ENCODE data around the gene RHBDF2. TPM values are rescaled to one million over a fixed set of nuclear protein-coding genes. Genes with fewer than 3 reads are reported as not detected.
A peak's percentile ranks its signal among the peaks of the same experiment; 100 is the strongest.

RHBDF2 gene
- total RNA-seq, 1 experiment from 2014 or later = 19.7 TPM

GRCh38 chr17:76493505-76494167, 7.6 kb downstream of the RHBDF2 start:
- no peak overlapping the region for H3T11ph ChIP-seq (ENCODE audit: low read length)
- H2BK20ac ChIP-seq (ENCODE audit: low read depth, low read length, poor library complexity, severe bottlenecking) = no peak overlapping the region
- no peaks in the 10 kb centered on the region for H3K79me1 ChIP-seq (ENCODE audit: insufficient read depth, low read depth, low read length, poor library complexity, severe bottlenecking)
- H3K9ac ChIP-seq (ENCODE audit: extremely low read depth, insufficient read length, low read length) = no peak overlapping the region
- no peaks in the 10 kb centered on the region for H3K27me3 ChIP-seq (ENCODE audit: insufficient read depth, low read length)
- no peak overlapping the region for H4K5ac ChIP-seq (ENCODE audit: insufficient read length, low read depth, low read length)
- no peaks in the 10 kb centered on the region for H3K23me2 ChIP-seq (ENCODE audit: insufficient read length, low read depth, low read length, poor library complexity, severe bottlenecking)
- H3K4me2 ChIP-seq (ENCODE audit: insufficient read depth, insufficient read length, low read length) = no peak overlapping the region
- no peak overlapping the region for H2AFZ ChIP-seq (ENCODE audit: low read length)
- H3K18ac ChIP-seq (ENCODE audit: insufficient read length, low read depth, low read length) = no peak overlapping the region
- H3K79me2 ChIP-seq (ENCODE audit: insufficient read depth, low read length) = no peaks in the 10 kb centered on the region
- H3K23ac ChIP-seq (ENCODE audit: insufficient read length, low read depth, low read length) = no peak overlapping the region
- Mint-ChIP-seq H3K27ac (peak overlapping the region in 1 of 3 experiments; percentile 89; a peak in 2 of 7 replicates), H3K9me3 (no peaks in the 10 kb centered on the region; a peak in 1 of 5 replicates), H3K27me3 (ENCODE audit: low read depth) (no peaks in the 10 kb centered on the region; the same call in 1 of the 2 replicates), H3K36me3 (ENCODE audit: insufficient read depth in 1 of 3, low read depth in 3 of 3) (no peaks in the 10 kb centered on the region; a peak in 2 of 7 replicates), H3K4me3 (no peak overlapping the region), H3K4me1 (peaks cover 29 to 43% of the 10 kb centered on the region in 2 experiments)
- WGBS (ENCODE audit: extremely low coverage, insufficient read length, low lambda C conversion rate) = no CpG with 5 or more reads among the region's 21 CpGs
- H3K27ac ChIP-seq (ENCODE audit: insufficient read length, low read depth, low read length) = no peak overlapping the region
- no peak for TF ChIP-seq CTCF (conservative IDR thresholded peaks at IDR 0.05)
- H3K4ac ChIP-seq (ENCODE audit: low read depth, low read length) = no peak overlapping the region
- no peak for DNase-seq
- no peaks in the 10 kb centered on the region for H3K9me3 ChIP-seq (ENCODE audit: control insufficient read depth, low read depth, low read length)
- H3K4me1 ChIP-seq (ENCODE audit: insufficient read depth, low read length) = no peaks in the 10 kb centered on the region; the same call in 1 of the 2 replicates
- H4K91ac ChIP-seq (ENCODE audit: insufficient read length, low read depth, low read length) = no peak overlapping the region
- no peak overlapping the region for H2BK5ac ChIP-seq (ENCODE audit: insufficient read length, low read length)
- no peak overlapping the region for H2BK12ac ChIP-seq (ENCODE audit: insufficient read length, low read depth, low read length)
- H4K20me1 ChIP-seq (ENCODE audit: control insufficient read depth, insufficient read depth, insufficient read length) = no peaks in the 10 kb centered on the region
- no peak overlapping the region for H2BK120ac ChIP-seq (ENCODE audit: low read depth, low read length, poor library complexity, severe bottlenecking)
- H3K56ac ChIP-seq (ENCODE audit: insufficient read length, low read depth, low read length) = no peak overlapping the region
- peak overlapping the region; percentile 36; the same call in 1 of the 2 replicates for H3K14ac ChIP-seq (ENCODE audit: insufficient read depth, low read length)
- H2AK5ac ChIP-seq (ENCODE audit: insufficient read length, low read length) = no peak overlapping the region
- no peak overlapping the region for H2BK15ac ChIP-seq (ENCODE audit: low read depth, low read length)
- H4K8ac ChIP-seq (replicated peaks; ENCODE audit: insufficient read length, low read depth, low read length) = no peak overlapping the region

All from H9 (cell line).